GM18907 (cell line): Measurements from ENCODE around the gene CENPU.
"Not testable (repeated sequence)": the region's sequence is repeated elsewhere in the genome, so short reads cannot be mapped to it uniquely, and the experiment has no call there.

Source experiments
- ATAC-seq: cut with Tn5 transposase; IDR thresholded peaks from one replicate; pipeline ENCODE4 v1.9.1; 2021; ENCODE audit warnings: mild to moderate bottlenecking, moderate library complexity; ENCODE audit not compliant: unreplicated experiment

Gene CENPU

GRCh38 chr4:184752496-184753275, 18.8 kb upstream of the CENPU start:
- ATAC-seq: no peak

GRCh38 chr4:184751585-184751956, 17.7 kb upstream of the CENPU start:
- no peak for ATAC-seq

GRCh38 chr4:184750926-184751584, 17.2 kb upstream of the CENPU start:
- no peak for ATAC-seq

- no peak for ATAC-seq
Observed at GRCh38 chr4:184748251-184748652, 14.4 kb upstream of the CENPU start.

GRCh38 chr4:184747034-184747830, 13.3 kb upstream of the CENPU start:
- ATAC-seq: no peak

GRCh38 chr4:184745831-184746795, 12.2 kb upstream of the CENPU start:
- ATAC-seq: peak; percentile 68

GRCh38 chr4:184744236-184744635, 10.3 kb upstream of the CENPU start:
- ATAC-seq: no peak

GRCh38 chr4:184743650-184744049, 9.8 kb upstream of the CENPU start:
- ATAC-seq: no peak

GRCh38 chr4:184741651-184742050, 7.8 kb upstream of the CENPU start:
- ATAC-seq: not testable (repeated sequence)

GRCh38 chr4:184740980-184741391, 7.1 kb upstream of the CENPU start:
- no peak for ATAC-seq

GRCh38 chr4:184739575-184739974, 5.7 kb upstream of the CENPU start:
- ATAC-seq: not testable (repeated sequence)

- no peak for ATAC-seq
Observed at GRCh38 chr4:184734758-184735157, 862 bp upstream of the CENPU start.

- no peak for ATAC-seq
Observed at GRCh38 chr4:184732126-184732525, 1.8 kb downstream of the CENPU start.

- no peak for ATAC-seq
Observed at GRCh38 chr4:184731056-184731455, 2.8 kb downstream of the CENPU start.

GRCh38 chr4:184729946-184730345, 4.0 kb downstream of the CENPU start:
- ATAC-seq: no peak

GRCh38 chr4:184728858-184729257, 5.0 kb downstream of the CENPU start:
- ATAC-seq: no peak

- ATAC-seq: no peak
Observed at GRCh38 chr4:184727430-184727829, 6.5 kb downstream of the CENPU start.

- no peak for ATAC-seq
Observed at GRCh38 chr4:184722798-184723197, 11.1 kb downstream of the CENPU start.

- ATAC-seq: no peak
Observed at GRCh38 chr4:184721254-184721653, 12.6 kb downstream of the CENPU start.

GRCh38 chr4:184719407-184719806, 14.5 kb downstream of the CENPU start:
- no peak for ATAC-seq

- ATAC-seq: no peak
Observed at GRCh38 chr4:184715526-184715925, 18.4 kb downstream of the CENPU start.
